CD14-positive monocyte (primary cell): Measurements from ENCODE around the gene SSR4. TPM values are rescaled to one million over a fixed set of nuclear protein-coding genes. Genes with fewer than 3 reads are reported as not detected.

ENCODE experiments used
- DNase-seq, 3 donors: peaks; one replicate each; pipeline ENCODE4 v3.0.0-alpha.2; 2011 to 2022
- H2AFZ ChIP-seq: 2 replicates; pipeline ENCODE4 v1.6.0; 2012; ENCODE audit warnings: mild to moderate bottlenecking, low read depth, low read length, inconsistent platforms; ENCODE audit not compliant: insufficient read depth, poor library complexity, severe bottlenecking
- H3K27ac ChIP-seq, 2 donors: 1 replicate in 1 of 2; 2 replicates in 1 of 2; pipeline ENCODE4 v1.5.1; 2012 to 2013; ENCODE audit warnings: low read length in 2 of 2, control low read depth in 1 of 2, inconsistent platforms in 1 of 2, low read depth in 1 of 2, mild to moderate bottlenecking in 1 of 2
- H3K27me3 ChIP-seq, 2 donors: one replicate each; pipeline versions ENCODE4 v1.6.0 to v1.6.1; 2011 to 2013; ENCODE audit warnings: low read length in 2 of 2; ENCODE audit not compliant: control insufficient read depth in 2 of 2, insufficient read depth in 2 of 2
- H3K36me3 ChIP-seq, 2 donors: replicated peaks in 1 of 2; 1 replicate in 1 of 2; 2 replicates in 1 of 2; pipeline versions ENCODE4 v1.5.1 to v1.6.1; 2012 to 2013; ENCODE audit warnings: low read length in 2 of 2, control low read depth in 1 of 2, inconsistent platforms in 1 of 2, mild to moderate bottlenecking in 1 of 2; ENCODE audit not compliant: insufficient read depth in 2 of 2, control insufficient read depth in 1 of 2
- H3K4me1 ChIP-seq, 2 donors: 1 replicate in 1 of 2; 2 replicates in 1 of 2; pipeline versions ENCODE4 v1.5.1 to v1.6.1; 2012 to 2013; ENCODE audit warnings: low read length in 2 of 2, control low read depth in 1 of 2, inconsistent platforms in 1 of 2, mild to moderate bottlenecking in 1 of 2, moderate library complexity in 1 of 2; ENCODE audit not compliant: insufficient read depth in 2 of 2, control insufficient read depth in 1 of 2
- H3K4me2 ChIP-seq: replicated peaks from 2 replicates; pipeline ENCODE3; 2012; ENCODE audit warnings: low read length, moderate library complexity, mild to moderate bottlenecking; ENCODE audit not compliant: poor library complexity, severe bottlenecking; ENCODE audit errors: extremely low read depth
- H3K4me3 ChIP-seq, 3 experiments: fragments of 200-600 bp in 1 of 3; sonication (generic) in 1 of 3; replicated peaks in 1 of 3; 1 replicate in 2 of 3; 2 replicates in 1 of 3; pipeline ENCODE4 v1.5.1; 2011 to 2013; ENCODE audit warnings: low read length in 3 of 3, mild to moderate bottlenecking in 3 of 3, control low read depth in 2 of 3, low read depth in 2 of 3, inconsistent platforms in 1 of 3, moderate library complexity in 1 of 3
- H3K79me2 ChIP-seq: 2 replicates; pipeline ENCODE4 v1.6.0; 2012; ENCODE audit warnings: mild to moderate bottlenecking, control low read depth, inconsistent platforms, low read length, moderate library complexity; ENCODE audit not compliant: insufficient read depth
- H3K9ac ChIP-seq: 2 replicates; pipeline ENCODE4 v1.6.0; 2017; ENCODE audit warnings: low read length, mild to moderate bottlenecking; ENCODE audit not compliant: insufficient read depth, poor library complexity, severe bottlenecking
- H3K9me3 ChIP-seq, 2 donors: replicated peaks in 1 of 2; 1 replicate in 1 of 2; 2 replicates in 1 of 2; pipeline versions ENCODE4 v1.5.1 to v1.6.1; 2012 to 2013; ENCODE audit warnings: low read length in 2 of 2, control low read depth in 1 of 2; ENCODE audit not compliant: control insufficient read depth in 1 of 2, insufficient read depth in 1 of 2
- H4K20me1 ChIP-seq: 2 replicates; pipeline ENCODE4 v1.6.0; 2012; ENCODE audit warnings: mild to moderate bottlenecking, low read length, control low read depth, moderate library complexity; ENCODE audit not compliant: insufficient read depth
- H3K27ac Mint-ChIP-seq, 7 donors: one replicate each; pipeline ENCODE4 v1.8.0; 2020; ENCODE audit warnings: mild to moderate bottlenecking in 7 of 7, mixed read lengths in 7 of 7, moderate library complexity in 6 of 7, inconsistent platforms in 2 of 7
- H3K27me3 Mint-ChIP-seq, 3 donors: one replicate each; pipeline ENCODE4 v1.8.0; 2021 to 2022; ENCODE audit warnings: low read depth in 3 of 3, mild to moderate bottlenecking in 3 of 3, mixed read lengths in 3 of 3, moderate library complexity in 3 of 3, inconsistent platforms in 1 of 3
- H3K36me3 Mint-ChIP-seq, 2 donors: one replicate each; pipeline ENCODE4 v1.8.0; 2020; ENCODE audit warnings: mixed read lengths in 2 of 2, inconsistent platforms in 1 of 2, mild to moderate bottlenecking in 1 of 2
- H3K4me1 Mint-ChIP-seq: one replicate; pipeline ENCODE4 v1.8.0; 2020; ENCODE audit warnings: mild to moderate bottlenecking, mixed read lengths
- H3K4me3 Mint-ChIP-seq, 2 donors: one replicate each; pipeline ENCODE4 v1.8.0; 2020; ENCODE audit warnings: mild to moderate bottlenecking in 2 of 2, mixed read lengths in 2 of 2, moderate library complexity in 1 of 2
- H3K9me3 Mint-ChIP-seq, 7 donors: one replicate each; pipeline ENCODE4 v1.8.0; 2020 to 2022; ENCODE audit warnings: mixed read lengths in 7 of 7, mild to moderate bottlenecking in 6 of 7, moderate library complexity in 6 of 7, inconsistent platforms in 2 of 7
- CTCF ChIP-seq: fragments of 200-600 bp; IDR thresholded peaks from one replicate; pipeline ENCODE4 v1.8.0; 2022; ENCODE audit warnings: antibody characterized with exemption, mild to moderate bottlenecking
- WGBS: methylation state at CpG from one replicate; pipeline ENCODE4 v1.1.5; 2013; ENCODE audit warnings: missing lambda C conversion rate; ENCODE audit not compliant: insufficient coverage; 5-methylcytosine and 5-hydroxymethylcytosine counted together
- intact Hi-C, 2 donors: fragments of 100-400 bp; cut with micrococcal nuclease; formaldehyde crosslinking; loops; one replicate each; pipeline versions ENCODE4 v1.15.0 to v1.15.1; 2023
- polyA plus RNA-seq, 3 donors: library from polyadenylated mRNA; depleted of rRNA in 1 of 3; unstranded in 2 of 3; stranded (reverse) in 1 of 3; fragments of 300-500 nt in 2 of 3; fragments of >200 nt in 1 of 3; fragmentation: Illumina TruSeq in 2 of 3; gene quantifications; 1 replicate in 2 of 3; 2 replicates in 1 of 3; pipeline ENCODE4 v1.2.3, GENCODE V29; 2012 to 2021

Gene SSR4
- polyA plus RNA-seq, 3 donors: 201 to 419 (median 362) TPM

GRCh38 chrX:153845195-153845594 is 50.7 kb downstream of the SSR4 start:
- intact Hi-C loops: no loop called here
- H3K36me3 ChIP-seq: no peaks in the 10 kb centered on the region
- Mint-ChIP-seq H3K9me3 (peaks cover 0 to 2% (median 0%) of the 10 kb centered on the region in 7 donors), H3K27me3 (peaks cover 22 to 74% (median 47%) of the 10 kb centered on the region in 3 donors), H3K4me3 (no peak overlapping the region), H3K36me3 (no peaks in the 10 kb centered on the region), H3K4me1 (no peaks in the 10 kb centered on the region), H3K27ac (no peak overlapping the region)
- H3K4me1 ChIP-seq: no peaks in the 10 kb centered on the region
- H2AFZ ChIP-seq: no peak overlapping the region
- TF ChIP-seq CTCF: no peak
- H3K4me3 ChIP-seq: no peak overlapping the region
- WGBS: no CpG with 5 or more reads among the region's 6 CpGs
- H3K9me3 ChIP-seq: no peaks in the 10 kb centered on the region
- H3K79me2 ChIP-seq: no peaks in the 10 kb centered on the region
- H3K9ac ChIP-seq: no peak overlapping the region
- peaks cover 28 to 63% of the 10 kb centered on the region in 2 donors for H3K27me3 ChIP-seq
- no peak overlapping the region for H3K27ac ChIP-seq
- no peak overlapping the region for H3K4me2 ChIP-seq
- H4K20me1 ChIP-seq: no peaks in the 10 kb centered on the region
- no peak for DNase-seq

GRCh38 chrX:153845842-153846241 is 51.4 kb downstream of the SSR4 start:
- Mint-ChIP-seq H3K4me3 (peak overlapping the region in 1 of 2 donors; percentile 21), H3K27ac (no peak overlapping the region), H3K9me3 (peaks cover 0 to 2% (median 0%) of the 10 kb centered on the region in 7 donors), H3K27me3 (peaks cover 23 to 77% (median 49%) of the 10 kb centered on the region in 3 donors), H3K36me3 (no peaks in the 10 kb centered on the region), H3K4me1 (no peaks in the 10 kb centered on the region)
- no CpG with 5 or more reads among the region's 3 CpGs for WGBS
- no peaks in the 10 kb centered on the region for H3K36me3 ChIP-seq
- no peak for DNase-seq
- no peaks in the 10 kb centered on the region for H3K4me1 ChIP-seq
- H3K79me2 ChIP-seq: no peaks in the 10 kb centered on the region
- no peak overlapping the region for H3K27ac ChIP-seq
- intact Hi-C loops: no loop called here
- no peak overlapping the region for H2AFZ ChIP-seq
- H3K4me2 ChIP-seq: no peak overlapping the region
- no peak overlapping the region for H3K9ac ChIP-seq
- H3K27me3 ChIP-seq: peaks cover 28 to 69% of the 10 kb centered on the region in 2 donors
- no peaks in the 10 kb centered on the region for H4K20me1 ChIP-seq
- no peak overlapping the region for H3K4me3 ChIP-seq
- H3K9me3 ChIP-seq: no peaks in the 10 kb centered on the region
- TF ChIP-seq CTCF: no peak

Other genes starting within 250 kb of the SSR4 start
- 10 to 100 TPM; 21.8 to 35.6 (median 29.3) TPM for gene CCNQ, start 195.5 kb upstream of the SSR4 start, polyA plus RNA-seq
- gene DUSP9, start 147.5 kb upstream of the SSR4 start, polyA plus RNA-seq: not detected
- gene PNCK, start 120.9 kb upstream of the SSR4 start, polyA plus RNA-seq: not detected
- 1 to 10 TPM in 1 of 3 donors, under 1 TPM in 2; 0.23 to 5.6 (median 0.85) TPM for gene SLC6A8, start 106.7 kb upstream of the SSR4 start, polyA plus RNA-seq
- gene BCAP31, start 70.3 kb upstream of the SSR4 start, polyA plus RNA-seq: 100 to 1,000 TPM; 139 to 294 (median 288) TPM
- 10 to 100 TPM in 1 of 3 donors, 1 to 10 TPM in 2; 5.6 to 22.5 (median 5.8) TPM for gene ABCD1, start 69.8 kb upstream of the SSR4 start, polyA plus RNA-seq
- gene PLXNB3, start 30.4 kb upstream of the SSR4 start, polyA plus RNA-seq: not detected
- under 1 TPM in 1 of 3 donors, not detected in 2; 0.01 TPM for gene SRPK3, start 13.6 kb upstream of the SSR4 start, polyA plus RNA-seq
- gene IDH3G, start 293 bp upstream of the SSR4 start, polyA plus RNA-seq: 100 to 1,000 TPM; 115 to 201 (median 130) TPM
- gene PDZD4, start 35.9 kb downstream of the SSR4 start, polyA plus RNA-seq: under 1 TPM in 1 of 3 donors, not detected in 2; 0.11 TPM
- gene L1CAM, start 91.5 kb downstream of the SSR4 start, polyA plus RNA-seq: under 1 TPM in 1 of 3 donors, not detected in 2; 0.55 TPM
- under 1 TPM in 2 of 3 donors, not detected in 1; 0.14 to 0.27 TPM for gene AVPR2, start 110.0 kb downstream of the SSR4 start, polyA plus RNA-seq
- gene ARHGAP4, start 131.6 kb downstream of the SSR4 start, polyA plus RNA-seq: 100 to 1,000 TPM in 1 of 3 donors, 10 to 100 TPM in 2; 51.5 to 508 (median 64.4) TPM
- gene NAA10, start 140.4 kb downstream of the SSR4 start, polyA plus RNA-seq: 100 to 1,000 TPM in 1 of 3 donors, 10 to 100 TPM in 2; 46.7 to 109 (median 47.9) TPM
- gene RENBP, start 150.0 kb downstream of the SSR4 start, polyA plus RNA-seq: 100 to 1,000 TPM in 1 of 3 donors, 1 to 10 TPM in 2; 2.7 to 125 (median 3.8) TPM
- 10 to 100 TPM in 1 of 3 donors, 1 to 10 TPM in 2; 1.9 to 21.8 (median 3.8) TPM for gene HCFC1, start 177.2 kb downstream of the SSR4 start, polyA plus RNA-seq
- 10 to 100 TPM in 1 of 3 donors, 1 to 10 TPM in 2; 2.8 to 10.3 (median 4.9) TPM for gene TMEM187, start 178.1 kb downstream of the SSR4 start, polyA plus RNA-seq
- 100 to 1,000 TPM in 1 of 3 donors, 10 to 100 TPM in 2; 47.8 to 109 (median 49.5) TPM for gene IRAK1, start 225.2 kb downstream of the SSR4 start, polyA plus RNA-seq